ENCODE data around the gene PLOD1. TPM values are rescaled to one million over a fixed set of nuclear protein-coding genes. Genes with fewer than 3 reads are reported as not detected.
A peak's percentile ranks its signal among the peaks of the same experiment; 100 is the strongest.

The PLOD1 gene
- total RNA-seq, 1 experiment from 2014 or later, result 156 TPM

- BruUV-seq (replicated peaks), result no TSS peak
- ATAC-seq (no peak), DNase-seq (ENCODE audit: low read depth, low spot score) (no peak)
- ChIA-PET CTCF (no interaction called here), POLR2A (no interaction called here)
- no peak for TF ChIP-seq POLR2AphosphoS5 (IDR thresholded peaks at IDR 0.05; ENCODE audit: low read depth, low read length)
- TF ChIP-seq, protein P1, sequence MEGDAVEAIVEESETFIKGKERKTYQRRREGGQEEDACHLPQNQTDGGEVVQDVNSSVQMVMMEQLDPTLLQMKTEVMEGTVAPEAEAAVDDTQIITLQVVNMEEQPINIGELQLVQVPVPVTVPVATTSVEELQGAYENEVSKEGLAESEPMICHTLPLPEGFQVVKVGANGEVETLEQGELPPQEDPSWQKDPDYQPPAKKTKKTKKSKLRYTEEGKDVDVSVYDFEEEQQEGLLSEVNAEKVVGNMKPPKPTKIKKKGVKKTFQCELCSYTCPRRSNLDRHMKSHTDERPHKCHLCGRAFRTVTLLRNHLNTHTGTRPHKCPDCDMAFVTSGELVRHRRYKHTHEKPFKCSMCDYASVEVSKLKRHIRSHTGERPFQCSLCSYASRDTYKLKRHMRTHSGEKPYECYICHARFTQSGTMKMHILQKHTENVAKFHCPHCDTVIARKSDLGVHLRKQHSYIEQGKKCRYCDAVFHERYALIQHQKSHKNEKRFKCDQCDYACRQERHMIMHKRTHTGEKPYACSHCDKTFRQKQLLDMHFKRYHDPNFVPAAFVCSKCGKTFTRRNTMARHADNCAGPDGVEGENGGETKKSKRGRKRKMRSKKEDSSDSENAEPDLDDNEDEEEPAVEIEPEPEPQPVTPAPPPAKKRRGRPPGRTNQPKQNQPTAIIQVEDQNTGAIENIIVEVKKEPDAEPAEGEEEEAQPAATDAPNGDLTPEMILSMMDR (IDR thresholded peaks at IDR 0.05), result no peak
- TF ChIP-seq TCF7L2 (IDR thresholded peaks at IDR 0.05; ENCODE audit: low read depth, low read length), result no peak
- no peak for TF ChIP-seq SIN3A (IDR thresholded peaks at IDR 0.05; ENCODE audit: borderline replicate concordance, insufficient read depth, low read depth, low read length)
- TF ChIP-seq, protein P2, sequence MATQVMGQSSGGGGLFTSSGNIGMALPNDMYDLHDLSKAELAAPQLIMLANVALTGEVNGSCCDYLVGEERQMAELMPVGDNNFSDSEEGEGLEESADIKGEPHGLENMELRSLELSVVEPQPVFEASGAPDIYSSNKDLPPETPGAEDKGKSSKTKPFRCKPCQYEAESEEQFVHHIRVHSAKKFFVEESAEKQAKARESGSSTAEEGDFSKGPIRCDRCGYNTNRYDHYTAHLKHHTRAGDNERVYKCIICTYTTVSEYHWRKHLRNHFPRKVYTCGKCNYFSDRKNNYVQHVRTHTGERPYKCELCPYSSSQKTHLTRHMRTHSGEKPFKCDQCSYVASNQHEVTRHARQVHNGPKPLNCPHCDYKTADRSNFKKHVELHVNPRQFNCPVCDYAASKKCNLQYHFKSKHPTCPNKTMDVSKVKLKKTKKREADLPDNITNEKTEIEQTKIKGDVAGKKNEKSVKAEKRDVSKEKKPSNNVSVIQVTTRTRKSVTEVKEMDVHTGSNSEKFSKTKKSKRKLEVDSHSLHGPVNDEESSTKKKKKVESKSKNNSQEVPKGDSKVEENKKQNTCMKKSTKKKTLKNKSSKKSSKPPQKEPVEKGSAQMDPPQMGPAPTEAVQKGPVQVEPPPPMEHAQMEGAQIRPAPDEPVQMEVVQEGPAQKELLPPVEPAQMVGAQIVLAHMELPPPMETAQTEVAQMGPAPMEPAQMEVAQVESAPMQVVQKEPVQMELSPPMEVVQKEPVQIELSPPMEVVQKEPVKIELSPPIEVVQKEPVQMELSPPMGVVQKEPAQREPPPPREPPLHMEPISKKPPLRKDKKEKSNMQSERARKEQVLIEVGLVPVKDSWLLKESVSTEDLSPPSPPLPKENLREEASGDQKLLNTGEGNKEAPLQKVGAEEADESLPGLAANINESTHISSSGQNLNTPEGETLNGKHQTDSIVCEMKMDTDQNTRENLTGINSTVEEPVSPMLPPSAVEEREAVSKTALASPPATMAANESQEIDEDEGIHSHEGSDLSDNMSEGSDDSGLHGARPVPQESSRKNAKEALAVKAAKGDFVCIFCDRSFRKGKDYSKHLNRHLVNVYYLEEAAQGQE (IDR thresholded peaks at IDR 0.05; ENCODE audit: insufficient read depth in 1 of 2, low read depth in 2 of 2, low read length in 1 of 2), result no peak
- no peaks in the 10 kb centered on the region for H3K4me1 ChIP-seq (ENCODE audit: control insufficient read depth, insufficient read depth, low read length)
- no peaks in the 10 kb centered on the region for H3K36me3 ChIP-seq (ENCODE audit: control insufficient read depth, insufficient read depth, low read length)
- no peak overlapping the region for H3K4me3 ChIP-seq (ENCODE audit: low read depth in 2 of 2, low read length in 2 of 2)
- in situ Hi-C loops (cut with HindIII; ENCODE audit: low pct_unique_long_range_greater_than_20kb, low sequenced_read_pairs) (no loop called here), intact Hi-C loops (cut with micrococcal nuclease; ENCODE audit: unreplicated experiment) (no loop called here)
- H3K27me3 ChIP-seq (ENCODE audit: control insufficient read depth, insufficient read depth, low read length), result no peaks in the 10 kb centered on the region
- no peaks in the 10 kb centered on the region for H3K9me3 ChIP-seq (ENCODE audit: control insufficient read depth, insufficient read depth, low read depth, low read length)
- H3K27ac ChIP-seq (ENCODE audit: low read length), result no peak overlapping the region
Measured at GRCh38 chr1:11951901-11952300, 17.4 kb downstream of the PLOD1 start.

DNA sequence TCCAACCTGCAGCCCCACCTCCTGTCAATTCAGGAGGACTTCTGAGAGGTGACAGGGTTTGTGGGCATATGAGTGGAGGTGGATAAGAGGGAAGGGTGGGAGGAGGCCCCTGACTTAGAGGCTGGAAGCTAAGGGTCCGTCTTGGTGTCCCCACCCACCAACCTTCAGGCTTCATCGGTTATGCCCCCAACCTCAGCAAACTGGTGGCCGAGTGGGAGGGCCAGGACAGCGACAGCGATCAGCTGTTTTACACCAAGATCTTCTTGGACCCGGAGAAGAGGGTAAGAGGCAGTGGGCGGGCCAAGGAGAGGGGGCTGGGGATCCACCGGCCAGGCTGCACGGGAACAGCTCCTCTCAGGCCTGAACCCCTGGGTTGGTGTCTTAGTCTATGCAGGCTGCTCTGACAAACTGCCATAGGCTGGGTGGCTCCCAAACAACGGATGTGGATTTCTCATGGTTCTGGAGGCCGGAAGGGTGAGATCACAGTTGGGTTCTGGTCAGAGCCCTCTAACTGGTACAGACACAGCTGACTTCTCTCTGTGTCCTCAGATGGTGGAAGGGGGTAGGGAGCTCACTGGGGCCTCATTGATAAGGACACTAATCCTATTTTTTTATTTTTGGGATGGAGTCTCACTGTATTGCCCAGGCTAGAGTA, 18.1 kb downstream of the PLOD1 start:
- BruUV-seq (replicated peaks), result no TSS peak
- in situ Hi-C loops (cut with HindIII; ENCODE audit: low pct_unique_long_range_greater_than_20kb, low sequenced_read_pairs) (no loop called here), intact Hi-C loops (cut with micrococcal nuclease; ENCODE audit: unreplicated experiment) (no loop called here)
- Histone ChIP-seq H3K36me3 (ENCODE audit: control insufficient read depth, insufficient read depth, low read length) (no peaks in the 10 kb centered on the region; the same call in 1 of the 2 replicates), H3K9me3 (ENCODE audit: control insufficient read depth, insufficient read depth, low read depth, low read length) (no peaks in the 10 kb centered on the region), H3K27me3 (ENCODE audit: control insufficient read depth, insufficient read depth, low read length) (no peaks in the 10 kb centered on the region), H3K27ac (ENCODE audit: low read length) (no peak overlapping the region), H3K4me3 (ENCODE audit: low read depth in 2 of 2, low read length in 2 of 2) (no peak overlapping the region), H3K4me1 (ENCODE audit: control insufficient read depth, insufficient read depth, low read length) (no peaks in the 10 kb centered on the region)
- ATAC-seq, result 0 out of 2 replicates have a peak, but pooled peaks have one; percentile 19
- CTCF ChIA-PET, result no interaction called here
- TF ChIP-seq POLR2AphosphoS5 (IDR thresholded peaks at IDR 0.05; ENCODE audit: low read depth, low read length) (no peak), TCF7L2 (IDR thresholded peaks at IDR 0.05; ENCODE audit: low read depth, low read length) (no peak), SIN3A (IDR thresholded peaks at IDR 0.05; ENCODE audit: borderline replicate concordance, insufficient read depth, low read depth, low read length) (no peak)
- TF ChIP-seq, protein P2 (IDR thresholded peaks at IDR 0.05; ENCODE audit: insufficient read depth in 1 of 2, low read depth in 2 of 2, low read length in 1 of 2), result no peak
- DNase-seq (ENCODE audit: low read depth, low spot score), result no peak
- POLR2A ChIA-PET, result interaction anchor here (0.6 kb wide), 1 partner anchor 43 kb away, joined by 3 read pairs; no protein-coding TSS in a partner anchor

Measured in Panc1 (cell line).